K562 (cell line): Measurements from ENCODE around the gene LCE2B. TPM values are rescaled to one million over a fixed set of nuclear protein-coding genes. Genes with fewer than 3 reads are reported as not detected.

Experiments used
- ATAC-seq: fragments of 200-7000 bp; cut with Tn5 transposase; 3 replicates; pipeline ENCODE4 v1.9.1; 2020; ENCODE audit warnings: moderate library complexity
- BruUV-seq: library from RNA; stranded (reverse); fragments of 400-500 nt; replicated peaks from 2 replicates; lab custom pipeline; 2021; lab: Mats Ljungman, UMichigan
- CTCF ChIA-PET: fragments of 300-600 bp; formaldehyde crosslinking; extraction: SDS; loops from one replicate; lab custom pipeline; 2021; ENCODE audit warnings: low intra/inter-chr PET ratio; lab: Yijun Ruan, JAX
- POLR2A ChIA-PET: fragments of 300-600, 350-650 bp; sonication (Branson Sonifier 250); formaldehyde crosslinking; extraction: SDS; loops from one replicate; lab custom pipeline; 2021; ENCODE audit warnings: antibody characterized with exemption, inconsistent platforms; lab: Yijun Ruan, JAX
- DNase-seq, 4 experiments: peaks; one replicate each; pipeline versions ENCODE4 v3.0.0 to v3.0.0-alpha.2; 2011 to 2018; ENCODE audit warnings: low spot score in 3 of 4, mixed read lengths in 3 of 4; ENCODE audit errors: extremely low read depth in 1 of 4
- FAIRE-seq: peaks from 2 replicates; lab custom pipeline; 2011; peaks lifted over from hg19 to GRCh38; lab: Jason Lieb, UNC
- H2AFZ ChIP-seq: 2 replicates; pipeline ENCODE4 v1.6.0; 2011; ENCODE audit warnings: low read depth, low read length, control low read depth, inconsistent platforms
- H3K27ac ChIP-seq: fragments of 200-600 bp; 3 replicates; pipeline ENCODE4 v1.8.0; 2011; ENCODE audit warnings: low read depth, mild to moderate bottlenecking, control low read depth, inconsistent platforms, low read length, moderate library complexity, mixed read lengths; ENCODE audit errors: extremely low read depth
- H3K27me3 ChIP-seq, 2 experiments: fragments of 300-600 bp in 1 of 2; 2 replicates in 1 of 2; 3 replicates in 1 of 2; pipeline versions ENCODE4 v1.6.0 to v1.8.0; 2011; ENCODE audit warnings: inconsistent platforms in 2 of 2, low read length in 2 of 2, mild to moderate bottlenecking in 1 of 2, mixed read lengths in 1 of 2, moderate library complexity in 1 of 2; ENCODE audit not compliant: control insufficient read depth in 2 of 2, insufficient read depth in 2 of 2
- H3K36me3 ChIP-seq: fragments of 300-600 bp; 3 replicates; pipeline ENCODE4 v1.8.0; 2011; ENCODE audit warnings: mild to moderate bottlenecking, low read length, inconsistent platforms; ENCODE audit not compliant: control insufficient read depth, insufficient read depth
- H3K4me1 ChIP-seq, 2 experiments: fragments of 200-600 bp in 1 of 2; replicated peaks in 1 of 2; 2 replicates in 1 of 2; 3 replicates in 1 of 2; pipeline versions ENCODE4 v1.5.1 to v1.8.0; 2011; ENCODE audit warnings: inconsistent platforms in 2 of 2, low read length in 2 of 2, mild to moderate bottlenecking in 1 of 2, mixed read lengths in 1 of 2, moderate library complexity in 1 of 2; ENCODE audit not compliant: control insufficient read depth in 2 of 2, insufficient read depth in 2 of 2
- H3K4me2 ChIP-seq: 2 replicates; pipeline ENCODE4 v1.6.1; 2011; ENCODE audit warnings: low read length, control low read depth, inconsistent platforms, mixed read lengths; ENCODE audit not compliant: insufficient read depth
- H3K4me3 ChIP-seq: fragments of 200-600 bp; sonication (generic), shearing (Covaris generic); 2 replicates; pipeline ENCODE4 v1.5.1; 2016; ENCODE audit warnings: control low read depth, inconsistent platforms
- H3K79me2 ChIP-seq: fragments of 200-600 bp; 3 replicates; pipeline ENCODE4 v1.8.0; 2011; ENCODE audit warnings: low read length, inconsistent platforms; ENCODE audit not compliant: control insufficient read depth, insufficient read depth
- H3K9ac ChIP-seq, 2 experiments: 2 replicates each; pipeline versions ENCODE4 v1.6.0 to v1.6.1; 2011; ENCODE audit warnings: low read depth in 2 of 2, low read length in 2 of 2, control low read depth in 1 of 2, inconsistent platforms in 1 of 2, mild to moderate bottlenecking in 1 of 2, mixed read lengths in 1 of 2; ENCODE audit not compliant: insufficient read depth in 1 of 2
- H3K9me1 ChIP-seq: one replicate; pipeline ENCODE4 v1.6.0; 2011; ENCODE audit warnings: inconsistent platforms, mild to moderate bottlenecking, low read length, moderate library complexity; ENCODE audit not compliant: control insufficient read depth, insufficient read depth
- H3K9me3 ChIP-seq: replicated peaks from 2 replicates; pipeline ENCODE4 v1.5.1; 2011; ENCODE audit warnings: low read depth, low read length, inconsistent platforms; ENCODE audit not compliant: control insufficient read depth, insufficient read depth
- H4K20me1 ChIP-seq: replicated peaks from 2 replicates; pipeline ENCODE4 v1.6.1; 2011; ENCODE audit warnings: low read length, inconsistent platforms, mixed read lengths; ENCODE audit not compliant: control insufficient read depth, insufficient read depth
- ADNP ChIP-seq: fragments of 200-800 bp; sonication (Bioruptor generic); IDR thresholded peaks from 2 replicates; pipeline ENCODE4 v1.6.1; 2016; ENCODE audit warnings: missing genetic modification characterization, missing compliant biosample characterization
- NEUROD1 ChIP-seq: fragments of 150-350 bp; IDR thresholded peaks from 2 replicates; pipeline ENCODE4 v1.6.1; 2014; ENCODE audit warnings: borderline replicate concordance, low read length, low read depth; ENCODE audit not compliant: partially characterized antibody
- NR3C1 ChIP-seq: sonication (generic); formaldehyde crosslinking; IDR thresholded peaks from 2 replicates; pipeline ENCODE4 v1.8.1; 2022; ENCODE audit warnings: missing genetic modification reagents
- SRF ChIP-seq, 2 experiments: fragments of 250-450, 450-650 bp in 1 of 2; sonication (Bioruptor Pico) in 1 of 2; sonication (generic) in 1 of 2; formaldehyde crosslinking; IDR thresholded peaks; 2 replicates each; pipeline versions ENCODE4 v1.5.0 to v1.5.1; 2020 to 2022; ENCODE audit warnings: mild to moderate bottlenecking in 1 of 2, missing genetic modification reagents in 1 of 2
- TAF7 ChIP-seq: fragments of 450-650 bp; IDR thresholded peaks from 2 replicates; pipeline ENCODE4 v1.6.1; 2016; ENCODE audit warnings: missing genetic modification characterization, missing compliant biosample characterization
- ZNF146 ChIP-seq: IDR thresholded peaks from one replicate; pipeline ENCODE4 v1.6.1; 2018; ENCODE audit warnings: missing compliant biosample characterization; ENCODE audit not compliant: unreplicated experiment
- ZNF217 ChIP-seq: sonication (generic); formaldehyde crosslinking; IDR thresholded peaks from 2 replicates; pipeline ENCODE4 v1.8.0; 2022; ENCODE audit warnings: mild to moderate bottlenecking, missing genetic modification reagents
- ZNF785 ChIP-seq: fragments of 250-450 bp; sonication (Bioruptor Pico); IDR thresholded peaks from 2 replicates; pipeline ENCODE4 v1.4.0; 2020; ENCODE audit warnings: mild to moderate bottlenecking
- ZNF830 ChIP-seq: fragments of 250-450 bp; sonication (Bioruptor Pico); IDR thresholded peaks from 2 replicates; pipeline ENCODE4 v1.5.0; 2021; ENCODE audit warnings: mild to moderate bottlenecking
- in situ Hi-C: fragments of 300-500 bp; cut with MboI; formaldehyde crosslinking; loops from 4 replicates; pipeline ENCODE4 v1.15.0; 2018; ENCODE audit warnings: inconsistent platforms, mixed read lengths
- intact Hi-C: fragments of 100-400 bp; cut with micrococcal nuclease; formaldehyde crosslinking; loops from 2 replicates; pipeline ENCODE4 v1.14.2; 2022
- polyA plus RNA-seq, 8 experiments: library from polyadenylated mRNA; depleted of rRNA in 4 of 8; stranded (reverse) in 5 of 8; unstranded in 3 of 8; fragments of >200 nt; fragmentation: Nextera tagmentation in 2 of 8; fragmentation: Illumina TruSeq in 1 of 8; extraction: Ambion mirVana in 2 of 8; extraction: Trizol in 1 of 8; gene quantifications; 2 replicates each; pipeline versions ENCODE4 v1.2.1 to v1.2.3, GENCODE V29; 2011 to 2014; ENCODE audit warnings: inconsistent platforms in 1 of 8, missing spikeins in 1 of 8
- total RNA-seq, 7 experiments: library from RNA; depleted of rRNA in 6 of 7; stranded (reverse); fragments of >200 nt in 6 of 7; fragmentation: Illumina TruSeq in 2 of 7; extraction: Trizol in 2 of 7; gene quantifications; 2 replicates each; pipeline versions ENCODE4 v1.2.1 to v1.2.3, GENCODE V29; 2011 to 2021; ENCODE audit warnings: low replicate concordance in 1 of 7
- TF ChIP-seq, protein P1 (sequence below): sonication (generic); IDR thresholded peaks from 2 replicates; pipeline ENCODE4 v1.6.1; 2016
- TF ChIP-seq, protein P2 (sequence below): fragments of 250-450 bp; sonication (Bioruptor Pico); IDR thresholded peaks from 2 replicates; pipeline ENCODE4 v1.9.0; 2021; ENCODE audit warnings: mild to moderate bottlenecking, inconsistent platforms

LCE2B gene
- total and polyA plus RNA-seq, 9 of the 15 experiments (the other 6 are each of a cell fraction or from before 2014, with no cell fraction given): not detected

DNA sequence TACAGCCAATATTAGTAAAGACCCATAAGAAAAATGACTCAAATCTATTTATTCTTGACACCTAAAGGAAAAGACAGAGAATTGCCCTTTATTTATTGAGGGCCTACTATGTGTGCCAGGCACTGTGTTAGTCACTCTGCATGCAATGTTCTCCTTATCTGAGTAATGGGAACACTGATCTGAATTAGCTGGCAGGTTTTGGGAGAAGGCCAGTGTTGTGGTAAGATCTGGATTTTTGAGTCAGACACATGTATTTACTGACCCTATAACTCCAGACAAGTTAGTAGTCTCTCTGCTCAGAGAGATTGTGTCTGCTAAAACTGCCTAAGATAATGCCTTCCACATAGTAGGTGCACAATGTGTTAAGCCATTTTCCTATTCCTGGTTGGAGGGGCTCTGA, 39.3 kb downstream of the LCE2B start:
- no peak overlapping the region for H2AFZ ChIP-seq
- CTCF ChIA-PET: no interaction called here
- H3K36me3 ChIP-seq: no peaks in the 10 kb centered on the region
- no peak overlapping the region for H3K27ac ChIP-seq
- POLR2A ChIA-PET: no interaction called here
- no peak overlapping the region for H3K4me2 ChIP-seq
- TF ChIP-seq ZNF217 (CRISPR knock-in tag) (no peak), ZNF146 (CRISPR knock-in tag) (no peak), TAF7 (tag) (no peak), ZNF830 (no peak), NEUROD1 (no peak), SRF (CRISPR knock-in tag; IDR thresholded peaks at IDR 0.05) (no peak), NR3C1 (CRISPR knock-in tag) (no peak), ZNF785 (no peak), ADNP (no peak)
- TF ChIP-seq, protein P1, sequence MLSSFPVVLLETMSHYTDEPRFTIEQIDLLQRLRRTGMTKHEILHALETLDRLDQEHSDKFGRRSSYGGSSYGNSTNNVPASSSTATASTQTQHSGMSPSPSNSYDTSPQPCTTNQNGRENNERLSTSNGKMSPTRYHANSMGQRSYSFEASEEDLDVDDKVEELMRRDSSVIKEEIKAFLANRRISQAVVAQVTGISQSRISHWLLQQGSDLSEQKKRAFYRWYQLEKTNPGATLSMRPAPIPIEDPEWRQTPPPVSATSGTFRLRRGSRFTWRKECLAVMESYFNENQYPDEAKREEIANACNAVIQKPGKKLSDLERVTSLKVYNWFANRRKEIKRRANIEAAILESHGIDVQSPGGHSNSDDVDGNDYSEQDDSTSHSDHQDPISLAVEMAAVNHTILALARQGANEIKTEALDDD: no peak
- TF ChIP-seq, protein P2, sequence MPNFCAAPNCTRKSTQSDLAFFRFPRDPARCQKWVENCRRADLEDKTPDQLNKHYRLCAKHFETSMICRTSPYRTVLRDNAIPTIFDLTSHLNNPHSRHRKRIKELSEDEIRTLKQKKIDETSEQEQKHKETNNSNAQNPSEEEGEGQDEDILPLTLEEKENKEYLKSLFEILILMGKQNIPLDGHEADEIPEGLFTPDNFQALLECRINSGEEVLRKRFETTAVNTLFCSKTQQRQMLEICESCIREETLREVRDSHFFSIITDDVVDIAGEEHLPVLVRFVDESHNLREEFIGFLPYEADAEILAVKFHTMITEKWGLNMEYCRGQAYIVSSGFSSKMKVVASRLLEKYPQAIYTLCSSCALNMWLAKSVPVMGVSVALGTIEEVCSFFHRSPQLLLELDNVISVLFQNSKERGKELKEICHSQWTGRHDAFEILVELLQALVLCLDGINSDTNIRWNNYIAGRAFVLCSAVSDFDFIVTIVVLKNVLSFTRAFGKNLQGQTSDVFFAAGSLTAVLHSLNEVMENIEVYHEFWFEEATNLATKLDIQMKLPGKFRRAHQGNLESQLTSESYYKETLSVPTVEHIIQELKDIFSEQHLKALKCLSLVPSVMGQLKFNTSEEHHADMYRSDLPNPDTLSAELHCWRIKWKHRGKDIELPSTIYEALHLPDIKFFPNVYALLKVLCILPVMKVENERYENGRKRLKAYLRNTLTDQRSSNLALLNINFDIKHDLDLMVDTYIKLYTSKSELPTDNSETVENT (CRISPR knock-in tag): no peak
- H3K9me3 ChIP-seq: no peaks in the 10 kb centered on the region
- H3K4me1 ChIP-seq: no peaks in the 10 kb centered on the region
- in situ Hi-C loops: no loop called here
- no peak overlapping the region for H3K4me3 ChIP-seq
- H3K9me1 ChIP-seq: no peaks in the 10 kb centered on the region
- no peaks in the 10 kb centered on the region for H3K27me3 ChIP-seq
- no peak overlapping the region for H3K9ac ChIP-seq
- intact Hi-C loops: no loop called here
- H3K79me2 ChIP-seq: no peaks in the 10 kb centered on the region
- H4K20me1 ChIP-seq: peaks cover 6% of the 10 kb centered on the region; the same call in 1 of the 2 replicates
- no TSS peak for BruUV-seq
- DNase-seq (no peak), FAIRE-seq (no peak), ATAC-seq (no peak)
